Fibroblast of lung (primary cell): Measurements from ENCODE around the gene ZFC3H1.

Experiments
- EZH2 ChIP-seq: IDR thresholded peaks from 2 replicates; pipeline ENCODE4 v1.5.1; 2012; ENCODE audit warnings: low read length, control low read depth, mild to moderate bottlenecking; ENCODE audit errors: missing control alignments
- TF ChIP-seq, protein P1 (sequence below), 2 donors: IDR thresholded peaks in 1 of 2; conservative IDR thresholded peaks in 1 of 2; 1 replicate in 1 of 2; 2 replicates in 1 of 2; pipeline ENCODE4 v1.5.1; 2011 to 2012; ENCODE audit warnings: low read length in 2 of 2, control low read depth in 1 of 2, inconsistent platforms in 1 of 2, low read depth in 1 of 2, mild to moderate bottlenecking in 1 of 2

DNA sequence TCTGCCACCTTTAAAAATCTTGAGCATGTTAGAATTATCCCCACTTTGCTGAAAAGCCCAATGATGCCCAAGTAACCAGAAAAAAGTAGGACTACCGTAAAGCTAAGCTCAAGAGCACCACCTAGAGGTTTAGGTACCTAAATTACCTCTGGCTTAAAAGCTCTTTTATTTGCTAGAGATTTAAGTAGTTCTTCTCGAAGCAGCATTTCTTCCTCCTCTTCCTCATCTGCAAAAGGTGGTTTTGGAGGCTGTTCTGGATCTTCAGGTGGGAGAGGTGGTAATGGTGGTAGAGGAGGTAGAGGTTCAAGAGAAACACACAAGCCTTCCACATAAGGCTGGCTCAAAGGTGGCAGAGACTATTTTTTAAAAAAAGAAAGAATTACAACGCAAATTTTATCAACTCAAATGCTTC lies 26.9 kb downstream of the ZFC3H1 start:
- TF ChIP-seq, protein P1, sequence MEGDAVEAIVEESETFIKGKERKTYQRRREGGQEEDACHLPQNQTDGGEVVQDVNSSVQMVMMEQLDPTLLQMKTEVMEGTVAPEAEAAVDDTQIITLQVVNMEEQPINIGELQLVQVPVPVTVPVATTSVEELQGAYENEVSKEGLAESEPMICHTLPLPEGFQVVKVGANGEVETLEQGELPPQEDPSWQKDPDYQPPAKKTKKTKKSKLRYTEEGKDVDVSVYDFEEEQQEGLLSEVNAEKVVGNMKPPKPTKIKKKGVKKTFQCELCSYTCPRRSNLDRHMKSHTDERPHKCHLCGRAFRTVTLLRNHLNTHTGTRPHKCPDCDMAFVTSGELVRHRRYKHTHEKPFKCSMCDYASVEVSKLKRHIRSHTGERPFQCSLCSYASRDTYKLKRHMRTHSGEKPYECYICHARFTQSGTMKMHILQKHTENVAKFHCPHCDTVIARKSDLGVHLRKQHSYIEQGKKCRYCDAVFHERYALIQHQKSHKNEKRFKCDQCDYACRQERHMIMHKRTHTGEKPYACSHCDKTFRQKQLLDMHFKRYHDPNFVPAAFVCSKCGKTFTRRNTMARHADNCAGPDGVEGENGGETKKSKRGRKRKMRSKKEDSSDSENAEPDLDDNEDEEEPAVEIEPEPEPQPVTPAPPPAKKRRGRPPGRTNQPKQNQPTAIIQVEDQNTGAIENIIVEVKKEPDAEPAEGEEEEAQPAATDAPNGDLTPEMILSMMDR (conservative IDR thresholded peaks at IDR 0.05 in 1 of 2, IDR thresholded peaks at IDR 0.05 in 1 of 2; ENCODE audit: low read depth in 1 of 2, low read length in 2 of 2): peak; percentile 67 to 87
- no peak for TF ChIP-seq EZH2
